B cell (primary cell): ENCODE data around the gene GAB3. TPM values are rescaled to one million over a fixed set of nuclear protein-coding genes. Genes with fewer than 3 reads are reported as not detected.

Source experiments
- ATAC-seq: fragments of 200-7000 bp; cut with Tn5 transposase; one replicate; pipeline ENCODE4 v1.10.0; 2021; ENCODE audit warnings: low read depth, mild to moderate bottlenecking, moderate number of reproducible peaks, moderate library complexity
- CTCF ChIA-PET: fragments of 350-600 bp; sonication (Branson Sonifier 250); formaldehyde crosslinking; loops from one replicate; lab custom pipeline; 2021; ENCODE audit warnings: antibody characterized with exemption, inconsistent platforms; lab: Charles Lee
- POLR2A ChIA-PET: fragments of 350-600 bp; sonication (Branson Sonifier 250); formaldehyde crosslinking; loops from one replicate; lab custom pipeline; 2021; ENCODE audit warnings: antibody characterized with exemption; lab: Charles Lee
- DNase-seq: peaks from one replicate; pipeline ENCODE4 v3.0.0; 2013
- H2AFZ ChIP-seq: 2 replicates; pipeline ENCODE4 v1.6.1; 2012; ENCODE audit warnings: mild to moderate bottlenecking, low read depth, low read length; ENCODE audit not compliant: insufficient read depth, poor library complexity, severe bottlenecking
- H3K27ac ChIP-seq, 2 donors: 1 replicate in 1 of 2; 2 replicates in 1 of 2; pipeline ENCODE4 v1.5.1; 2012 to 2013; ENCODE audit warnings: low read length in 2 of 2, mild to moderate bottlenecking in 2 of 2, moderate library complexity in 1 of 2
- H3K27me3 ChIP-seq, 4 experiments: fragments of 200-600 bp in 1 of 4; sonication (generic) in 1 of 4; replicated peaks in 1 of 4; 1 replicate in 2 of 4; 2 replicates in 2 of 4; pipeline versions ENCODE4 v1.6.1 to v1.7.0; 2013 to 2016; ENCODE audit warnings: low read length in 3 of 4, mild to moderate bottlenecking in 2 of 4, mixed read lengths in 1 of 4, moderate library complexity in 1 of 4; ENCODE audit not compliant: insufficient read depth in 4 of 4, control insufficient read depth in 3 of 4; ENCODE audit errors: control extremely low read depth in 1 of 4
- H3K36me3 ChIP-seq, 2 experiments: replicated peaks in 1 of 2; 1 replicate in 1 of 2; 2 replicates in 1 of 2; pipeline versions ENCODE4 v1.6.1 to v1.7.1; 2013; ENCODE audit warnings: low read length in 1 of 2; ENCODE audit not compliant: insufficient read depth in 2 of 2, control insufficient read depth in 1 of 2; ENCODE audit errors: control extremely low read depth in 1 of 2, extremely low read depth in 1 of 2
- H3K4me1 ChIP-seq, 2 donors: fragments of 200-600 bp in 1 of 2; sonication (generic) in 1 of 2; 1 replicate in 1 of 2; 2 replicates in 1 of 2; pipeline versions ENCODE4 v1.5.1 to v1.6.1; 2013 to 2017; ENCODE audit warnings: low read length in 2 of 2; ENCODE audit not compliant: control insufficient read depth in 2 of 2, insufficient read depth in 2 of 2
- H3K4me2 ChIP-seq: replicated peaks from 2 replicates; pipeline ENCODE3; 2012; ENCODE audit warnings: mild to moderate bottlenecking, low read depth, low read length; ENCODE audit not compliant: poor library complexity, severe bottlenecking
- H3K4me3 ChIP-seq, 5 experiments: fragments of 200-600 bp in 1 of 5; sonication (generic) in 1 of 5; 1 replicate in 3 of 5; 2 replicates in 2 of 5; pipeline versions ENCODE4 v1.5.1 to v1.7.0; 2011 to 2016; ENCODE audit warnings: low read length in 4 of 5, mild to moderate bottlenecking in 4 of 5, low read depth in 2 of 5, control low read depth in 1 of 5, moderate library complexity in 1 of 5; ENCODE audit not compliant: insufficient read depth in 1 of 5; ENCODE audit errors: control extremely low read depth in 1 of 5, extremely low read depth in 1 of 5
- H3K79me2 ChIP-seq: fragments of 200-600 bp; sonication (generic); one replicate; pipeline ENCODE4 v1.6.0; 2016; ENCODE audit warnings: low read length; ENCODE audit not compliant: control insufficient read depth, insufficient read depth
- H3K9ac ChIP-seq: fragments of 200-600 bp; sonication (generic); 2 replicates; pipeline ENCODE4 v1.6.1; 2017; ENCODE audit warnings: mild to moderate bottlenecking, low read length, moderate library complexity
- H3K9me3 ChIP-seq, 3 donors: one replicate each; pipeline versions ENCODE4 v1.6.1 to v1.7.1; 2013; ENCODE audit warnings: low read length in 2 of 3; ENCODE audit not compliant: control insufficient read depth in 2 of 3, insufficient read depth in 1 of 3; ENCODE audit errors: control extremely low read depth in 1 of 3
- H4K20me1 ChIP-seq: 2 replicates; pipeline ENCODE4 v1.6.0; 2012; ENCODE audit warnings: mild to moderate bottlenecking, low read length; ENCODE audit not compliant: insufficient read depth, control insufficient read depth, poor library complexity, severe bottlenecking
- H3K27ac Mint-ChIP-seq: one replicate; pipeline ENCODE4 v1.8.0; 2021; ENCODE audit warnings: mixed read lengths
- H3K27me3 Mint-ChIP-seq: one replicate; pipeline ENCODE4 v1.8.0; 2021; ENCODE audit warnings: mixed read lengths
- H3K4me1 Mint-ChIP-seq: one replicate; pipeline ENCODE4 v1.8.0; 2021; ENCODE audit warnings: mixed read lengths
- H3K4me3 Mint-ChIP-seq: one replicate; pipeline ENCODE4 v1.8.0; 2021; ENCODE audit warnings: mixed read lengths
- H3K9me3 Mint-ChIP-seq: one replicate; pipeline ENCODE4 v1.8.0; 2022; ENCODE audit warnings: mixed read lengths; ENCODE audit not compliant: insufficient read depth
- EZH2 ChIP-seq: IDR thresholded peaks from 2 replicates; pipeline ENCODE4 v1.6.1; 2012; ENCODE audit warnings: borderline replicate concordance, low read depth, mild to moderate bottlenecking, moderate library complexity, low read length; ENCODE audit not compliant: insufficient read depth, poor library complexity, severe bottlenecking
- WGBS: methylation state at CpG from one replicate; pipeline ENCODE4 v1.1.5; 2013; ENCODE audit warnings: missing lambda C conversion rate; ENCODE audit not compliant: insufficient coverage; 5-methylcytosine and 5-hydroxymethylcytosine counted together
- intact Hi-C: fragments of 100-400 bp; cut with micrococcal nuclease; formaldehyde crosslinking; loops from one replicate; pipeline ENCODE4 v1.10.0; 2022
- polyA plus RNA-seq: library from polyadenylated mRNA; depleted of rRNA; stranded (reverse); fragments of >200 nt; gene quantifications from 2 replicates; pipeline ENCODE4 v1.2.3, GENCODE V29; 2012
- total RNA-seq, 2 donors: library from RNA; stranded (reverse); fragments of 120-200 nt in 1 of 2; gene quantifications; 1 replicate in 1 of 2; 2 replicates in 1 of 2; pipeline versions ENCODE4 v1.2.3 to v1.2.4, GENCODE V29; 2013 to 2022
- TF ChIP-seq, protein P1 (sequence below): fragments of 200-600 bp; IDR thresholded peaks from one replicate; pipeline ENCODE4 v1.8.0; 2022; ENCODE audit warnings: antibody characterized with exemption, mild to moderate bottlenecking

Gene GAB3
- total and polyA plus RNA-seq, 2 donors (not counting 1 experiment from before 2014, with no cell fraction given) = 13.2 to 16.5 TPM

DNA sequence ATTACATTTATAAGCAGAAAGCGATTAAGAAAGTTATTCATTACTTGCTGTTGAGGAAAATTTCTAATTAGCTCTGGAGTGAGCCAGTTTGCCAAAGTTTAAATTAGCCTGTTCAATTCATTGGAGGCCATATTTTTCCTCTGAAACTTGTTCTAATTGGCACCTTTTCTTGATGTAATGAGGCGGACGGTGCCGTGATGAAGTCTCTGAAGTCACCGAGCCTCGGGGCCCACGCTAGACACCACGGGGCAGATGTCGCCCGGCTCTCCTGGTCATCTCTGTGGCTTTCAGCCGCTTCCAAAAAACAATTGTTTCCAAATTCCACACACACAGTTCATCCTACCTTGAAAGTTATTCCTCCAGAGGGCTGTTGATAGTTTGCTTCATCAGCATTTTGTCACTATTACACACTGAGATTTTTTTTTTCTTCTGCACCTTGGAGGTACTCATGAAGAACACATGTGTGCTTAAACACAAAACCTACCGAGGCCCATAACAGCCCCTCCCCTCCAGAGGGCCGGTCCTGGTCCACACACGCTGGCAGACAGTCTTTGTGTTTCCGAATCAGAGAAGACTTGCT, 93.6 kb downstream of the GAB3 start:
- WGBS = 96% methylated on average over 4 of the region's 15 CpGs
- CTCF ChIA-PET = no interaction called here
- intact Hi-C loops = no loop called here
- Histone ChIP-seq H3K27me3 (no peaks in the 10 kb centered on the region), H3K27ac (no peak overlapping the region), H2AFZ (no peak overlapping the region), H3K79me2 (no peaks in the 10 kb centered on the region), H4K20me1 (no peaks in the 10 kb centered on the region), H3K9me3 (no peaks in the 10 kb centered on the region), H3K36me3 (no peaks in the 10 kb centered on the region), H3K4me2 (no peak overlapping the region), H3K4me3 (no peak overlapping the region), H3K4me1 (peaks cover 7 to 14% of the 10 kb centered on the region in 2 donors), H3K9ac (no peak overlapping the region)
- H3K27ac Mint-ChIP-seq = no peak overlapping the region
- H3K4me1 Mint-ChIP-seq = peaks cover 11% of the 10 kb centered on the region
- POLR2A ChIA-PET = no interaction called here
- ATAC-seq (no peak), DNase-seq (no peak)
- peaks cover 3% of the 10 kb centered on the region for H3K9me3 Mint-ChIP-seq
- H3K27me3 Mint-ChIP-seq = no peaks in the 10 kb centered on the region
- H3K4me3 Mint-ChIP-seq = no peak overlapping the region
- TF ChIP-seq, protein P1, sequence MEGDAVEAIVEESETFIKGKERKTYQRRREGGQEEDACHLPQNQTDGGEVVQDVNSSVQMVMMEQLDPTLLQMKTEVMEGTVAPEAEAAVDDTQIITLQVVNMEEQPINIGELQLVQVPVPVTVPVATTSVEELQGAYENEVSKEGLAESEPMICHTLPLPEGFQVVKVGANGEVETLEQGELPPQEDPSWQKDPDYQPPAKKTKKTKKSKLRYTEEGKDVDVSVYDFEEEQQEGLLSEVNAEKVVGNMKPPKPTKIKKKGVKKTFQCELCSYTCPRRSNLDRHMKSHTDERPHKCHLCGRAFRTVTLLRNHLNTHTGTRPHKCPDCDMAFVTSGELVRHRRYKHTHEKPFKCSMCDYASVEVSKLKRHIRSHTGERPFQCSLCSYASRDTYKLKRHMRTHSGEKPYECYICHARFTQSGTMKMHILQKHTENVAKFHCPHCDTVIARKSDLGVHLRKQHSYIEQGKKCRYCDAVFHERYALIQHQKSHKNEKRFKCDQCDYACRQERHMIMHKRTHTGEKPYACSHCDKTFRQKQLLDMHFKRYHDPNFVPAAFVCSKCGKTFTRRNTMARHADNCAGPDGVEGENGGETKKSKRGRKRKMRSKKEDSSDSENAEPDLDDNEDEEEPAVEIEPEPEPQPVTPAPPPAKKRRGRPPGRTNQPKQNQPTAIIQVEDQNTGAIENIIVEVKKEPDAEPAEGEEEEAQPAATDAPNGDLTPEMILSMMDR = no peak

DNA sequence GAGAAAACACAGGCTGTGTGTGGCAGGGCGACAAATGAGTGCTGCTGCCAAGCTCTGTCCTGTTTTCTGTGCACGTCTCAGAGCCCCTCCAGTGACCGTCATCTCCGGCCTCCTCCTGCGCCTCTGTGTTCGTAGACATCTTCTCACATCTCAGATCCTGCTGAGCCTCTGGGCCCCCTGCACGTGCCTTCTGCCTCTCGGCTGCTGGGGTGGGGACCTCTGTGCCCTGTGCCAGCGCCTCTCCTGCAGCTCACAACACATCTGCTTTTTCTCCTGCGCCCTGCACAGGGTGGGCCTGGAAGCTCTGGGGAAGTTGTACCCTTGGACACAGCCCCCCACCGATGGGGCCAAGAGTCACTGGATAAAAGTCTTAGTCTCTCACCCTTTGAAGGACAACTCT, 95.1 kb downstream of the GAB3 start:
- Mint-ChIP-seq H3K27ac (no peak overlapping the region), H3K27me3 (no peaks in the 10 kb centered on the region), H3K4me3 (no peak overlapping the region), H3K4me1 (peaks cover 1% of the 10 kb centered on the region), H3K9me3 (no peaks in the 10 kb centered on the region)
- H3K4me3 ChIP-seq = no peak overlapping the region
- WGBS = 92% methylated on average over 10 of the region's 11 CpGs
- no peaks in the 10 kb centered on the region for H3K9me3 ChIP-seq
- DNase-seq = no peak
- H3K79me2 ChIP-seq = no peaks in the 10 kb centered on the region
- POLR2A ChIA-PET = no interaction called here
- TF ChIP-seq, protein P1 = no peak
- TF ChIP-seq EZH2 = no peak
- H3K4me1 ChIP-seq = no peaks in the 10 kb centered on the region
- CTCF ChIA-PET = no interaction called here
- H3K27me3 ChIP-seq = no peaks in the 10 kb centered on the region
- no peak overlapping the region for H3K4me2 ChIP-seq
- no peak for ATAC-seq
- H2AFZ ChIP-seq = no peak overlapping the region
- no peaks in the 10 kb centered on the region for H4K20me1 ChIP-seq
- intact Hi-C loops = no loop called here
- H3K9ac ChIP-seq = no peak overlapping the region
- H3K27ac ChIP-seq = no peak overlapping the region
- H3K36me3 ChIP-seq = no peaks in the 10 kb centered on the region
